ENCODE data around the gene FMO5. TPM values are rescaled to one million over a fixed set of nuclear protein-coding genes. Genes with fewer than 3 reads are reported as not detected.

Gene FMO5
- total RNA-seq, 4 donors from 2014 or later: 1.2 to 2.9 (median 2.1) TPM

DNA sequence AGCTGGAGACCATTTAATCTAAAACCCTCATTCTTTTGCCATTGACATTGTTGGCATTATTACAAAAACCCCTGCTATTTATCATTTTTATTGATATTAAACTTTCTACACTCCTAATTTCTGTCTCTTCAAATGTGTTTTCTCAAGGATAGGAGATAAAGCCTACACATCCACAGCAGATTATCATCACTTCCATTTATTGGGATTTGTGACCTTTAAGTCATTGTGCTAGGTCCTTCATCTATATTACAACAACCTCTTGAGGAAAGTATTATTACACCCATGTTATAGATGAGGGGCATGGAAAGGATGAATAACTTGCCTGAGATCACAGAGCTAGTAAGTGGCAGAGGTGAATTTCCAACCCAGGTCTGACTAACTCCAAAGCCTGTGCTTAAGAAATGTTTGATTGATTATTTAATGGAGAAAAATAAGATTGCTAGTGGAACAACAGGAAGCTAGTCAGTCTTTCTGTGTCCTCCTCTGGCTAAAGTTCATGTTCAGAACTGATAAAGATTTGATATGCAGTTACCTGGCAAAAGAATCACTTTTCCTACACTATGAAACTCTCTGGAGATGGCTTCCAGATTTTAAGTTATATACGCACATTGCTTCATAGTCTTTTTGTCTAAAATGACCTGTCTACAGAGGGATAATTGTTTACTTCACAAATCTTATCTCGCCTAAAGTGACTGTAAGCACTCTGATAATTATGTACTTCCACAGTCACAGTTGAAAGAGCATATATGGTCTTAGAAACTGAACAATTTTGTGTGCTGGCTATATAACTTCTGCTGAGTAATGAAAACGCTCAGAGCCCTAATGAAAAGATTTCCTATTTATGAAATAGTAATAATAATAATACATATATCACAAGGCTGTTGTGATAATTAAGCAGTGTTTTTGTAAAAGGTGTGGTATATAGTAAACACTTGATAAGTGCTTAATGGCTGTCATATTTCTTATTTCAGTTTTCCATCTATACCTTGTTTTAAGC lies 15.0 kb downstream of the FMO5 start:
- Histone ChIP-seq H3K36me3 (peaks cover 0 to 14% (median 3%) of the 10 kb centered on the region in 4 donors), H3K27ac (replicated peaks in 1 of 4) (no peak overlapping the region), H3K4me3 (no peak overlapping the region), H3K4me1 (peaks cover 0 to 8% (median 3%) of the 10 kb centered on the region in 4 donors), H3K9me3 (no peaks in the 10 kb centered on the region), H3K27me3 (no peaks in the 10 kb centered on the region)
- WGBS: 88% methylated on average over 3 of the region's 3 CpGs
- DNase-seq (ENCODE audit: extremely low spot score): no peak
- TF ChIP-seq POLR2A (IDR thresholded peaks at IDR 0.05; ENCODE audit: low read depth) (no peak), POLR2AphosphoS5 (IDR thresholded peaks at IDR 0.05) (no peak), EP300 (IDR thresholded peaks at IDR 0.05) (no peak)
- TF ChIP-seq, protein P1, sequence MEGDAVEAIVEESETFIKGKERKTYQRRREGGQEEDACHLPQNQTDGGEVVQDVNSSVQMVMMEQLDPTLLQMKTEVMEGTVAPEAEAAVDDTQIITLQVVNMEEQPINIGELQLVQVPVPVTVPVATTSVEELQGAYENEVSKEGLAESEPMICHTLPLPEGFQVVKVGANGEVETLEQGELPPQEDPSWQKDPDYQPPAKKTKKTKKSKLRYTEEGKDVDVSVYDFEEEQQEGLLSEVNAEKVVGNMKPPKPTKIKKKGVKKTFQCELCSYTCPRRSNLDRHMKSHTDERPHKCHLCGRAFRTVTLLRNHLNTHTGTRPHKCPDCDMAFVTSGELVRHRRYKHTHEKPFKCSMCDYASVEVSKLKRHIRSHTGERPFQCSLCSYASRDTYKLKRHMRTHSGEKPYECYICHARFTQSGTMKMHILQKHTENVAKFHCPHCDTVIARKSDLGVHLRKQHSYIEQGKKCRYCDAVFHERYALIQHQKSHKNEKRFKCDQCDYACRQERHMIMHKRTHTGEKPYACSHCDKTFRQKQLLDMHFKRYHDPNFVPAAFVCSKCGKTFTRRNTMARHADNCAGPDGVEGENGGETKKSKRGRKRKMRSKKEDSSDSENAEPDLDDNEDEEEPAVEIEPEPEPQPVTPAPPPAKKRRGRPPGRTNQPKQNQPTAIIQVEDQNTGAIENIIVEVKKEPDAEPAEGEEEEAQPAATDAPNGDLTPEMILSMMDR (IDR thresholded peaks at IDR 0.05): no peak
- intact Hi-C loops (cut with DNase I): no loop called here

- no peaks in the 10 kb centered on the region for H3K27me3 ChIP-seq
- no peaks in the 10 kb centered on the region for H3K4me1 ChIP-seq
- no peaks in the 10 kb centered on the region for H3K9me3 ChIP-seq
- TF ChIP-seq POLR2AphosphoS5 (IDR thresholded peaks at IDR 0.05) (no peak), EP300 (IDR thresholded peaks at IDR 0.05) (no peak), POLR2A (IDR thresholded peaks at IDR 0.05; ENCODE audit: low read depth) (no peak)
- TF ChIP-seq, protein P1 (IDR thresholded peaks at IDR 0.05): no peak
- no peak overlapping the region for H3K27ac ChIP-seq (replicated peaks in 1 of 4)
- WGBS: 92% methylated on average over 7 of the region's 7 CpGs
- peaks cover 0 to 19% (median 6%) of the 10 kb centered on the region in 4 donors for H3K36me3 ChIP-seq
- intact Hi-C loops (cut with DNase I): no loop called here
- H3K4me3 ChIP-seq: no peak overlapping the region
- no peak for DNase-seq (ENCODE audit: extremely low spot score)
Measured at GRCh38 chr1:147208619-147209018, 16.5 kb downstream of the FMO5 start.

DNA sequence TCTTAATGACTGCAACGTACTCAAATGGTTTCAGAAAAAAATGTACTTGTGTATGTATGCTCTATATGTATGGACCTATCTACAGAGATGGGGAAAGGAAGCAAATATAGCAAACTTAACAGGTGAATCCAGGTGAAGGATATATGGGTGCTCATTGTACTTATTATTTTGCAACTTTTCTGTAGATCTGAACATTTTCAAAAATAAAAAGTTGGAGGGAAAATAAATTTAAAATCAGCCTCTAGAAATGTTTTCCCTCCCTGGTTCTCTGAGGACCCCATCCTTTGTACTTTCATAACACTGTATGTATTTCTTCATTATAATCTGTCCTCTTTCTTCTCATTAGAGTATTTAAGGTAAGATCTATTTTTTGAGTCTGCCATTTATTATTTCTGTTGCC lies 17.9 kb downstream of the FMO5 start:
- Histone ChIP-seq H3K4me3 (no peak overlapping the region), H3K36me3 (peaks cover 0 to 17% (median 6%) of the 10 kb centered on the region in 4 donors), H3K27me3 (no peaks in the 10 kb centered on the region), H3K27ac (replicated peaks in 1 of 4) (no peak overlapping the region), H3K9me3 (no peaks in the 10 kb centered on the region), H3K4me1 (no peaks in the 10 kb centered on the region)
- TF ChIP-seq POLR2AphosphoS5 (IDR thresholded peaks at IDR 0.05): no peak
- TF ChIP-seq, protein P1 (IDR thresholded peaks at IDR 0.05): no peak
- no peak for TF ChIP-seq EP300 (IDR thresholded peaks at IDR 0.05)
- no peak for TF ChIP-seq POLR2A (IDR thresholded peaks at IDR 0.05; ENCODE audit: low read depth)
- DNase-seq (ENCODE audit: extremely low spot score): no peak
- 84% methylated on average over 1 of the region's 1 CpG for WGBS
- intact Hi-C loops (cut with DNase I): no loop called here

DNA sequence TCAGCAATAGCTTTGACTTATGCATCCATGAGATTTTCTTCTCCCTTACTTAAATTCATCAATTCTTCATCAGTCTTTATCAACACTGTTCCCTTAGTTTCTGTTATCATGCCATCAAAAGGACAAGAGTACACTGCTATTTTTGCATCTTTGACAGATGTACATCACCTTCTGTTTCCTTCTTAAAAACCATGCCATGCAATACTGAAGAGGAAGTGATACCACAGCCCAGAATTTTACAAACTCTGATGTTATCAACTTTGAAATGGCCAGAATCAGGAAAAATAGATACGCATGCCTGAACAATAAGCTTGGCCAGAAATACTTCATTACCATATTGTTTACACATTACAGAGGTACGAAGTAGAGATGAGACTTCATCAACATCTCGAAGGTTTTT lies 21.1 kb downstream of the FMO5 start:
- 85% methylated on average over 3 of the region's 3 CpGs for WGBS
- H3K27ac ChIP-seq (replicated peaks in 1 of 4): no peak overlapping the region
- H3K27me3 ChIP-seq: no peaks in the 10 kb centered on the region
- H3K36me3 ChIP-seq: peaks cover 0 to 10% (median 3%) of the 10 kb centered on the region in 4 donors
- TF ChIP-seq, protein P1 (IDR thresholded peaks at IDR 0.05): no peak
- TF ChIP-seq POLR2AphosphoS5 (IDR thresholded peaks at IDR 0.05) (no peak), EP300 (IDR thresholded peaks at IDR 0.05) (no peak)
- intact Hi-C loops (cut with DNase I): no loop called here
- H3K9me3 ChIP-seq: no peaks in the 10 kb centered on the region
- no peak overlapping the region for H3K4me3 ChIP-seq
- DNase-seq (ENCODE audit: extremely low spot score): no peak
- H3K4me1 ChIP-seq: no peaks in the 10 kb centered on the region

Measured in esophagus muscularis mucosa (tissue), 4 donors.